Measurements from ENCODE around the gene IGSF9B.

IGSF9B gene

DNA sequence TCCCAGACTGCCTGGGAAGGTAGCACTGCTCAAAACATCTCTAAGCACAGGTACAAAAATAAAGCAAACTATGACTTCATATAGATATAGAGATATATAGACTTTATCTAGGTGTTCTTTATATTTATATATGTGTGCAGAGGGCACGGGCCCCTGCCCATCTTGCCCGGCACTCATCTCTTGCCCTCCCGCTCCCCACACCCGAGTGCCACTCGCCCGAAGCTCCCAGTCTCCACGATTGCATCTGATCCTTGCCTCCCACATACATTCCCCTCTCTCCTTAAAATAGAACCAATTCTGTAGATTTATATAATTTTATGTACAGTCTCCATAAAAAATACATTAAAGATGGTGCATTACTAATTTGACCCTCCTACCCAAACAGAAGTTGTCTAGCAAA lies 55.5 kb downstream of the IGSF9B start:
- no peak for DNase-seq (ENCODE audit: low read depth in 3 of 3)

DNA sequence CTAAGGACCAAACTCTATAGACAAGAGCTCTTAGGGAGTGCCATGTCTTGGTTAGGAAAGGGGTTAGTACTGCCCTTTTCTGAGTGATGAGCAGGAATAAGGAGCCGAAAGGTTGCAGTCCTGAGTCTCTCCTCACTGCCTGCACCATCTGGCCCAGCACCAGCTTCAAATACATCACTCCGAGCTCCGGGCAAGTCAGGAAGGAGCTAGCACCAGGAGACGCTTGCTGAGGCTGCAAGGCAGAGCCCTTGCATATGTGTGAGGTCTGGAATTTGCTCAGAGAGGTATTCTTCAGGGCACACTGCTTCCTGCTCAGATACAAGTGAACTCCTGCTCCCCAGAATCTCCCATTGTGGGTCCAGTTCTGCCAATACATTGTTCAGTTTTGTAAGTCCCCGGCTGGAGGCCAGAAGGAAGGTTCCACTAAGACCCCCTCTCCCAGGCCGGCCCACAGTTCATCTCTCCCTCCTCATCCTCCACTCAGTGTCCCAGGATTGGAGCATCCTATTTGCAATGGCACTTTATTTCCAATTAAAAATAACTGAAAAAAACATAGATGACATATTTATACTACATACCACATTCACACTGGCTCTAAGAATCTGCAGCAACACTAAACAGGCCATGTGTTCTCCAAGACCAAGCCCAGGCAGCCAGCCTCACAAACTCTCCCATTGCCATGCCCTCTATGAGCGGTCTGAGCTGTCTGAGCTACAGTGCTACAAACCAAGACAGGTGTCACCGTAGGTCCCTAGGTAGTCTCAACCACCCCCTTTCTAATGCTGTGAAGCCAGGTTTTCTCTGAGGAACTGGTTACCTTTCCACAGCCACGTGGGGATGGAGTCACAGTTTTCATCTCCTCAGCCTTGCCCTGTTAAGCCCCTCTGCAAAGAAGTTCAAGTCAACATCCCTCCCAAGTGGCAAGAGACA lies 56.3 kb downstream of the IGSF9B start:
- no peak for DNase-seq (ENCODE audit: low read depth in 3 of 3)

DNA sequence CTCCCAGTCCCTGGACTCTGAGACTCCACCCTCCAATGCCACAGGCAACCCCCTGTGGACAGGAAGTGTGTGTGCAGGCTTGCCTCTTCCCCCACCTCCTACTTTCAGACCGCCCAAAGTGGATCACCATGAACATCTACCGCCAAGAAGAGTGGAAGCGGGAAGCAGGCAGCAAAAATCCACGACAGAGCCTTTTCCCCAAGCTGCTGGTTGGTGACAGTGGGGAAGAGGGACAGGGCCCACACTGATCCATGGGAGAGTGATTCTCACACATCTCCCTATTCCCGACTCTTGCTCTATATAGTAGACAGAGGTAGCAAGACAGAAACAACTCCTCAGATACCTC lies 58.0 kb downstream of the IGSF9B start:
- DNase-seq (ENCODE audit: low read depth in 3 of 3), result no peak

DNA sequence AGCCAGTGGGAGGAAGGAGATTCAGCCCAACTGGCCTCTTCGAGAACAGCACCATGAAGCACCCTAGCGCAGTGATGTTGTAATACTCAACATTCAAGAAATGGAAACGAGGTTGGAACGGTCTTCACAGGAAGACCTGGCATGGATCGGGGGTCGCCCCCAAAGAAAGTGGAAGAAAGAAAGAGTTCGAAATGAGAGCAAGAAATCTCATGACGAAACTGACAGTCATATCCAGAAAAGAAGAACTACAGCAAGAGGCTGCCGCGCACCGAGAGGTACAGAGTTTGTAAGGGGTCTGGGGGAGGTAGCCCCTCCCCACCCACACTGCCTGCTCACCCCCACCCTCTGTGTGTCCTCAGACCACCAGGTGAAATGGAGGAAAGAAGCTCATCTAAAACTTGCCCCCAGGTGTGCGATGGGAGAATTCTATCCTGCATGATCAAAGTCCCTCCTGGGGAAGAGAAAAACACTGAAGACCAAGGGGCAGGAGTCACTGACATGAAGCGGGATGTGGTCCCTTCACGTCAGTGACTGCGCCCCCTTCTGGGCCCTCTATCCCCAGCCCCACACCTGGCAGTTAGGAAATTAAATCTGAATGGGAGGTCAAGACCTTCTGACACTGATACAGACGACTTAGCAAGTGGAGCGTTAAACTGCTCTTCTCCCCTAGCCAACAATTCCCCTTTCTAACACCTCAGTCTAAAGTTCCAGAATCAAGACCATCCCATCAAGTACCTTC lies 58.6 kb downstream of the IGSF9B start:
- no peak for DNase-seq (ENCODE audit: low read depth in 3 of 3)

DNA sequence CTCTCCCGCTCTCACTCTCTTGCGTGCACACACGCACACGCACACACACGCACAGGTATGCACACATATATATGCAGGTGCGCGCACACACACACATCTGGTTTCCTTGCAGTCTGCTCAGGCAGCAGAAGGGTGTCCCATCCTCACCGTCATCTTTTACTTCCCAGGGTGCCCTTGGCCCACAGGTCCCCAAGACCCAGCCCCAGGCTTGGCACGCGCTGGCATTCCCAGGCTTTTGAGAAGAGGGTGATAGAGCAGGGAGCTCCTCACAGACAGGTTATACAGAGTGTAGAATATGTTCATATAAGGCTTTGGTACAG lies 59.5 kb downstream of the IGSF9B start:
- no peak for DNase-seq (ENCODE audit: low read depth in 3 of 3)

DNA sequence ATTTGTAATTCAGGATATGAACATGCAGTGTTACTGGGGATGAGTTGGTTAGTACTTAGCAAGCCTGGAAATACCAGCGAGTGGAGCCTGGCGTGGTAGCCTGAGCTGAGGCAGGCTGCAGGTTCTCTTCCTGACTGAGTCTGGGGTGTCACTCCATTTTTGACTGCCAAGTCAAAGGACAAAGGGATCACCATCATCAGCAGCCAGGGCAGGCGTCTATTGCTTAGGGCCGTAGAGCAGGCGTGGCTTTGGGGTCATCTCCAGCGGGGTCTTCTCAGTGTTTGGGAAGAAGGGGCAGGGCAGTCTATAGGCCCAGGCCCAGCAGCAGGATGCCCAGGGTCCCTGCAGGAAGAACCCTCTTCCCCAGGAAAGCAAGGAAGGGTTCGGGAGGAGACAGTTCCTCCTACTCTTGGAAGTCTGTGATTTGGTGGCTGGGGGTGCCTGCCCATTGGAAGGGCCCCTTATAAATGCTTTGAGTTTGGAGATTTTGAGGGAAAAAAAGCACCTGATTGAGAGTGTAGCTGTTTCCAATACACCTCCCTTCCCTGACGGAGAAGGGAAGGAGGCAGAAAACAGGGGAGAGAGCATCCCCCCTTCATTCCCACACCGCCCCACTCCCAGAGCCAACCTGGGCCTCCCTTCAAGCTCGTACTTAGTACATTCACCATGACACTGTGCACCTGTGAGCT lies 60.0 kb downstream of the IGSF9B start:
- no peak for DNase-seq (ENCODE audit: low read depth in 3 of 3)

DNA sequence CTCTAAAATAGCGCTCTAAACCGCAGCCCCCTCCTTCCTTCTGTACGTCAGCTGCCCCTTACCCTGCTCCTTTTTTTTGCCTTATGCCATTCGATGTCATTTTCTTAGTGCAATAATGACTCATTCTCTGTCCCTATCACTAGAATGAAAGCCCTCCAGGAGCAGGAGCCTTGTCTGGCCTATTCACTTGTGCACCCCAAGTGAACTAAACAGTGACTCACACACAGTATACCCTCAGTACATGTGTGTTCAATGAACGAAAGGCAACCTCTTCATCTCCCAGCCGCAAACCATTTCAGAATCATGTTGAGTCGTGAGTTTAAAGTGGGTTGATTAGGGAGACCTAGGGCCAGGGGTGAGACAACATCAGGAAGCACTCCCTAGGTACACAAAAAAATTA lies 60.7 kb downstream of the IGSF9B start:
- DNase-seq (ENCODE audit: low read depth in 3 of 3), result no peak

DNA sequence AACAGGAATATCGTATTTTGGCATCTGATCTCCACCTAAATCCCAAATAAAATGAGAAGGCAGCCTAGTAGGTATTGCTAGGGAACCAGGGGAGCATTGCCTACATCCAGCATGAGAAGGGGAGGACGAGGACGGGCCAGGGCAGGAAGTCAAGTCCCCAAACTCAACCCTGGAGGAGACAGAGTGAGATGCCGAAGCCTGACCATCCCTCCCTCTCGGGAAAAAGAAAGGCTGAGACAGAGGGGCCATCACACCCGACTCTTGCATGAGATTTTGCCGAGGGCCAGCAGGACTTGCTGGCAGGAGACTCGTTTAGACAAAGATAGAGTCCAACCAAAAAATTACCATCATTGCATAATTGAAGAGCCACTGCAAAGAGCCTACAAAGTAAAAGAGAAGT lies 61.2 kb downstream of the IGSF9B start:
- no peak for DNase-seq (ENCODE audit: low read depth in 3 of 3)

DNA sequence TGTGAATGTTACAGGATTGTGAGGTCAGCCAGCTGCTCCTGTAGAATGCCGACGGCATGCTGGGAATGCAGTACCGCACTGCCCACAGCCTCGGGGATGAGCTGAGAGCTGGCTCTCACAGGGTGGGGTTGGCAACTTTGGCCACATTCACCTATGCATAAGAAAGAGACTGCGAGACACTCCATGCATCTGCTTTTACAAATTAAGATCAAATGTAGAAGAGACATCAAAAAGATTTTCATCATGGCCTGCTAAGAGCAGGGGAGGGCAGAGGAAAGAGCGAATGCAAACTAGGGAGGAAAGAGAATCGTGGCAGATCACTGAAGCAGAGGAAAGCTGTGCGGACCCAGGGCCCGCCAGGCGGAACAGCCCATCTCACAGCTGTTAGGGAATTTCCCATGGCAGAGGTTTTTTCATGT lies 61.7 kb downstream of the IGSF9B start:
- DNase-seq (ENCODE audit: low read depth in 3 of 3), result no peak

DNA sequence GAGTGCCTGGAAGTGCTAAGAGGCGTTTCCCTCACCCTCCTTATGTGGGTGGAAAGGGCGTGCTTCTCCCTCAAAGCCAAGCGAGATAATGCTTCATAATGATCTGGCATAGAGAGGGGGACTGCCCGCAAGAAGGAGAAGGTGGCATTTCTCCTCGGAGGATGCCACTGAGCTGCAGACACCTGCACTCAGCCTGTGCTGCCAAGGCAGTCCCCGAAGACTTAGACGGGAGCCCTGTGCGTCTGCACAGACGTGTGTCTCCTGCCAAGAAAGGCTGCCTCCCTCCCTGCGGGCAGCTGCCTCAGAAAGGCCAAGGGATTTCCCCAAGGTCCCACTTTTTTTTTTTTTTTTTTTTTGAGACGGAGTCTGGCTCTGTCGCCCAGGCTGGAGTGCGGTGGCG lies 63.4 kb downstream of the IGSF9B start:
- no peak for DNase-seq (ENCODE audit: low read depth in 3 of 3)

DNA sequence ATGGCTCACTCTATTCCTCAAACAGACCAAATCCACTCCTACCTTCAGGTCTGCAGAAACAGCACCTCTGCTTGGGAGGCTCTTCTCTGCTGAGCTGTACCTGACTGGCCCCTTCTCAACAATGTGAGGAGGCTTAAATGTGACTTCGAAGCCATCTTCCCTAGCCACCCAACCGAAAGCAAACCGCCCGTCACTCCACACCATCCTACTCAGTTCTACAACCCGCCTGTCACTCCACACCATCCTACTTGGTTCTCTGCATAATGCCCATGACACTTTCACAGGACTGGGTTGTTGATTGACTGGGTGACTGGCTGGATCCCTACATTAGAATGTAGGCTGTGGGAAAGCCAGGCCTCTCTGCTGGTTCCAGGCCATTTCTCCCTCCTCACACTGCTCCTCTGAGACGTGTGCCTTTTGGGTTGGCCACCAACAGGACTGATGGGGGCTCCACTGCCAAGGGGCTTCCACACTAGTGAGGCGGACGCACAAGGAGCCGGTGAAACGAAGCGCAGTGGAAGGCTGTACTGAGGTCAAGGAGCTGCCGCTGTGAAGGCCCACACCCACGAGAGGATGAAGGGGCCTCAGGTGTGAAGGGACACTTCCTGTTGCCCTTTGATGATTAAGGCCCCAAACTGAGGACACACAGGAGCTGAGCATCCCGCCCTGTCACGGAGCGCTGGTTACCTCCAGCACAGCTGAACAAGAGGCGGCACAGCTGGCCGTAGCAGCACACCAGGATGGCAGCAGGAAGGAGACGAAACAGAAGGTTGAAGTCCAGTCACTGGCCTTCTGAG lies 64.0 kb downstream of the IGSF9B start:
- DNase-seq (ENCODE audit: low read depth in 3 of 3), result no peak

DNA sequence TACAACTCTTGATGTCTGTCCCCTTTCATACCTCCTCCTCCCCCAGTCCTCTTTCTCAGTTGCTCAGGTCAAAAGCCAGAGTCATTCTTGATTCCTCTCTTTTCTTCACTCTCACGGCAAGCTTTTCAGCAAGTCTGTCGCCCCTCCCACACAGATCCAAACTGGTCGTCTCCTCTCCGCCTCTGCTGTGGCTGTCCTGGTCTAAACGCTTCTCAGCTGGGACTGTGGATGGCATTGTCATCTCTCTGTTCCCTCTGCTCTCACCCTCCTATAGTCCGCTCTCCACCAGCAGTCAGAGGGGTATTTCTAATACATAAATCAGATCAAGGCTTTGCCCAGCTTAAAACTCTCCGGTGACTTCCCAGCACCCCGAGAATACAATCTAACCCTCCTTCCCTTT lies 64.6 kb downstream of the IGSF9B start:
- no peak for DNase-seq (ENCODE audit: low read depth in 3 of 3)

DNA sequence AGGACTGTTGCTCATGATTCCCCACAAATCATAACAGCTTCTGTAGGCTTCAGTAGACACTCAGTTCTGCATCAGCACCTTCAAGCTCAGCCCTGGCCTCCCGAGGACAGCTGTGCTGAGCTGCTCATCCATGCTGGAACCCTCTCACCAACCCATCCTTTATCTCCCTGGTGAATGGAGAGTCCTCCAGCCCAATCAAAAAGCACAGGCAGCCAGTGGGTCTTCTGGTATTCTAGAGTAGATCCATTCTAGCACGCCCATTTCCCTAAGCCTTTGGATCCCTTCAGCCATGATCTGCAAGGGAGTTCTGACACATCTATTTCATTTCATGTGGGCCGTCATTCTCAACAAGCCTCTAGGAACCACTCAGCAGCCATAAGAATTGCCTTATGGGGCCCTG lies 66.9 kb downstream of the IGSF9B start:
- no peak for DNase-seq (ENCODE audit: low read depth in 3 of 3)

DNA sequence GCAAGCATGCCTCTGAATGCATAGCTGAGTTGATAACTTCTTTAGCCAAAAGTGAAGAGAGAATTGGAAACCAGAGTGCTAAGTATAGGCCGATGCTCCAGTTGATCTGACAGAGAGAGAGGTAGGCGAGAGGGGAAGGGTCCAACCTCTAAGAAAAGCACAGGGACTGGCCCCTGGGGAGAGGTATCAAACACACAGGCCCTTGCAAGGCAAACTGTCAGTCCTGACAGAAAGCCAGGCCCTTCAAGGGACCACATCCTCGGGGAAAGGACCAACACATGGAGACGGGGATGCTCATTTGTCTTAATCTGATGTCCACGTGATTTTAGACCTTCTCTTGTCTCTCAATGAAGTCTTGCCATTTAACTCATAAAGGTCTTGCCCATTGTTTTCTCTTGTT lies 67.6 kb downstream of the IGSF9B start:
- DNase-seq (ENCODE audit: low read depth in 3 of 3), result no peak

DNA sequence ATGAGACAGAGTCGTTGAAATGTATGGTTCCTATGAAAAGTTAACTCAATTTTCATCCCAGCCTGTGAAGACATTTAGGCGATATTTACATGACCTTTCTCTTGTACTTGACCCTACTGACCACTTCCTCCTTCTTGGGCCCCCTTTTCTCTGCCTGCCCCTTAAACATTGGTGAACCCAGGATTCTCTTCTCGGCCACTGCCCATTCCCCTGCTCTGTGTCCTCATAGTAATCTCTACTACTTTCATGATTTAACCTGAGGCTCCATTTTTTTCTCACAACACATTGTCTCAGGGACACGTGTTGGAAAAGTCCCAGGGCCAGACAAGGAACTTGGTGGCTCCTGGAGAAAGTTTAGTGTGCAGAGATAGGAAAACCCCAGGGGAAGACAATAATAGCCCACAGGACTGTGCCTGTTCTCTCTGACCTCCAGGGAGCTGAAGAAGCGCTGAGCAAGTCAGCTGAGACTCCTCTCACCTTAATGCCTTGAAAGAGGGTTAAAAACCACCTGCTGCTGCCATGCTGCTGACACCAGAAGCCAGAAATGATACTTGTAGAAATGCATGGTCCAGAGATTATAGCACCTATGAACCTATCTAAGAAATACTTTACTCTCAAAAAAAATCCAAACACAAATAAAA lies 69.0 kb downstream of the IGSF9B start:
- DNase-seq (ENCODE audit: low read depth in 3 of 3), result no peak

DNA sequence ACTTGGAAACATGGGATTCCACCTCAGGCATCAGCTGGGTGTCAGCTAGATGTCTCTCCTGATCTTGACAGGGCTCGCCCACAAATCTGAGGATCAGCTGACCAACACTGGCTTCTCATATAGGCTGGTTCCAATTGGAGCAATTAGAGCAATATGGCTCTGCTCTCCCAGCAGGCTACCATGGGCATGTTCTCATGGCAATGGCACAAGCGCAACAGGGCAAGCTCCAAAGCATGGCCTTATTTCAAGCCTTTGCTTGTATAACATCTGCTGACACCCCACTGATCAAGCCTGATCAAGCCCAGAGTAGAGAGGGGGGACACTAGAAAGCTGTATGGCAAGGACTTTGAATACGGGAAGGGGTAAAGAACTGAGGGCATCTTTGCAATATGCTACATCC lies 70.7 kb downstream of the IGSF9B start:
- no peak for DNase-seq (ENCODE audit: low read depth in 3 of 3)

DNA sequence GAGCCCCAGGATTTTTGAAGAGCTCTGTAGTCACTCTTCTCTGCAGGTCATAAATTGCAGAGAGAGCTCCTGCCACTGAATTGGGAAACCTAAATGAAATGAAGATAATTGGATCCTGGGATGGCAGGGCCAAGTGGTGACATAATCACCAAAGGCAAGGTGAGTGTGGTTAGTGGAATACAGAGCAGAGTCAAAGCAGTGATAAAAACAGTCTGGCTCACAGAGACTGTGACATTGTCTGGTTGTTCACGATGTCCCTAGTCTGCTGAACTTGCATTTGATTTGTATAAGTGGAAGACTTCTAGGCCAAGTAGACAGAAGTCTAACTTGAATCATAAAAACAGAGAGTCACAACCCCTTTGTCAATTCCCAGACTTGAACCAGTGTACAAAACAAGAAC lies 84.6 kb downstream of the IGSF9B start:
- DNase-seq (ENCODE audit: low read depth in 3 of 3), result no peak

DNA sequence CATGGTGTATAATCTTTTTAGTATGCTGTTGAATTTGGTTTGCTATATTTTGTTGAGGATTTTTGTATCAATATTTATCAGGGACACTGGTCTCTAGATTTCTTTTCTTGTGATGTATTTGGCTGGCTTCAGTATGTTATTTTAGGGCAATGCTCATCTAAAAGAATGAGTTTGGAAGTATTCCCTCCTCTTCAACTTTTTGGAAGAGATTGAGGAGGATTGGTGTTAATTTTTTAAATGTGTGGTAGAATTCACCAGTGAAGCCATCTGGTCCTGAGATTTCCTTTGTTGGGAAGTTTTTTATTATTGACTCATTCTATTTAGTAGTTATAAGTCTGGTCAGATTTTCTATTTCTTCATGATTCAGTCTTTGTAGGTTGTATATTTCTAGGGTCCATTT lies 89.3 kb downstream of the IGSF9B start:
- no peak for DNase-seq (ENCODE audit: low read depth in 3 of 3)

DNA sequence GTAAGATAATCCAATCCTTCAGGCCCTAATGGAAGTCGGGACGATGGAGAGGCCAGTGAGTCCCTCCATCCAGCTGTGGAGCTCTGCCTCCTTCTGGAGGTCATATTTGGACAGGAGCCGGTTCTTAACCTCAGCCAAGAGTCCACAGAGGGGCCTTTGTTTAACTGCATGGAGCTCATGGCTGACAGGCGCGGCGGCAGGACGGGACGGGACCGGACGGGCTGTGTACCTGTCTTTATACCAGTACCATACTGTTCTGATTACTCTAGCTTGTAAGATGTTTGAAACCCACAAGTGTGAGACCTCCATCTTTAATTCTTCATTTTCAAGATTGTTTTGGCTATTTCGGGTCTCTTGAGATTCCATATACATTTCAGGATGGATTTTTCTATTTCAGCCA lies 91.3 kb downstream of the IGSF9B start:
- DNase-seq (ENCODE audit: low read depth in 3 of 3), result no peak

DNA sequence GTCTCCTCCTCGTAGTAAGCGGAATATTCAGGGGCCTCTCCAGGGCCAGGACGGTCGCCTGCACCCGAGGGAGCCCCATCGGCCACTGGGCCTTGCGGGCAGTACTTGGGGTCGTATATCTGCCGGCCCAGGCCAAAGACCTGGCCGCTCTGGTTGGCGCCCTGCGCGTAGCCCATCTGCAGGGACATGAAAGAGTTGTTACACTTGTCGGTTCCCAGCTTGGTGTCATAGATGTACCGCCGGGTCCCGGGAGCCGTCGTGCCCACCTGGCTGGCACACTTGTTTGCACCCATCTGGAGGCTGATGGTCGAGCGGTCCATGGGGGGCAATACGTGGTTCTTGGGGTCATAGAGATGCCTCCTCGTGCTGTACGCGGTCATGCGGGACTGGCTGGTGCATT lies 92.0 kb downstream of the IGSF9B start:
- DNase-seq (ENCODE audit: low read depth in 3 of 3), result no peak

DNA sequence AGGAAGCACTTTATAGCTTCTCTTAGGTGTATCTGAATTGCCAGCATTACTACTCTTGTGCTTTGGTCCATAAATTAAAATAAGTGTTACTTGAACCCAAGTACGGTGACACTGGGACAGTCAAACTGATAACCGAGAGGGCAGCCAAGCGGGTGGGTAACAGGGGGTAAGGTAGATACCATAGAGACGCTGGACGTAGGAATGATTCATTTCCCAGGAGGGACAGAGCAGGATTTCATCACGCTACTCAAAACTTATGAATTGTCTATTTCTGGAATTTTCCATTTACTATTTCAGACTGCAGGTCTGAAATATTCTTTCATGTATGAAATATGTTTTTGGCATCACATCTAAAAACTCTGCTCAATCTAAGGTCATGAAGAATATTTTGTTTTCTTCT lies 96.6 kb downstream of the IGSF9B start:
- no peak for DNase-seq (ENCODE audit: low read depth in 3 of 3)

Measured in stimulated activated CD4-positive, alpha-beta T cell treated with anti-CD3 and anti-CD28 coated beads, TNF-alpha, amount 100 ng/mL, for 4 hours (primary cell).